Measurements from ENCODE around the gene ZNF670.

ZNF670 gene

DNA sequence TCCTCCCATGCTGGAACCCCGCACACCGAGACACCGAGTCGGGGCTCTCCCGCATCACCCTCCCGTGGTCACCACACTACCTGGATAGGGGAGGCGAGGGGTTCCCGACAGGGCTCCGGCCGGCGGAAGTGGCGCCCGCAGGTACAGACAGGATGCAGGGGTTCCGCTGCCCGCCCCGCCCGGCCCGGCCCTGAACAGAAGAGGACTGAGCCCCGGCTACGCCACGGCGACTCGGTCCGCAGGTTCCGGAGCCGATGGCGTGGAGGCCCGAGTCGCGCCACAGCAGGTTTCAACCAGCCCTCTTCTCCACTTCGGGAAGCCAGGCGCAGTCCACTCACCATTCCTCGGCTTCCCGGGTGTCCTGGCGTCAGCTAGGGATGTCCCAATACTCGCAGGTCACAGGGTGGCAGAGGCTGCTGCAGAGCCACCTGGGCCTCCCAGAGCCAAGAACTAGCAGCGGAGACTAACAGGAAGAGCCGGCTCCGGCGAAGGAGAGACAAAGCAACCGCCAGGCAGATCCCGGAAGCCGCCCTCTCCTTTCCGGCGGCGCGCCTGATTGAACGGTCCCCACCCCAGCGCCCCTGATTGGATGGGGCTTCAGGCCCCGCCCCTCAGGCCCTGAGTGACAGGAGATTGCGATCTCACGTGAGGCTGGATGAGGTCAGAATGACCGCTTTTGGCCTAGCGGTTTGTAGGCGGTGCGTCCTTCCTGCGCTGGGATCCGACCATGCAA, 25.4 kb upstream of the ZNF670 start, which contains the start of gene ZNF669:
ZNF669 (minus strand) TSS at position 498 of the 733 bp plus-strand sequence; CDS start at position 341, 157 bp downstream.
- peak; percentile 95 for DNase-seq

DNA sequence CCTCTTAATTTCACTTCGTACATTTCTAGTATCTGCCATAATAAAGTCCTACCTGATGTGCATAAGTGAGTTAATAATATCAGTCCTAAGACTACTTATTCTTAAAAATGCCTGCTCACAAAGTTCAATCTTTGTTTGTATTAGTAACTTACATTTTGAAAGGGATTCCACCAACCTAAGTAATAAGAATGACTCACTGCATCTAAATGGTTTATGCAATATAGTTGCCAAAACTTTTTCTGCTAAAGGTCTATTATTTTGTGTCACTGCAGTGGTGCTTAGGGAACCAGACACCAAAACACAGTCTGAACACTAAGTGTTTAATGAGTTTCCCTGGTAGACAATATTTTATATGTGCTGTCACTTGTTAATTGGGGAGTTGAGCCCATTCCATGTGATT, 23.8 kb upstream of the ZNF670 start:
- peak; percentile 7 for DNase-seq

DNA sequence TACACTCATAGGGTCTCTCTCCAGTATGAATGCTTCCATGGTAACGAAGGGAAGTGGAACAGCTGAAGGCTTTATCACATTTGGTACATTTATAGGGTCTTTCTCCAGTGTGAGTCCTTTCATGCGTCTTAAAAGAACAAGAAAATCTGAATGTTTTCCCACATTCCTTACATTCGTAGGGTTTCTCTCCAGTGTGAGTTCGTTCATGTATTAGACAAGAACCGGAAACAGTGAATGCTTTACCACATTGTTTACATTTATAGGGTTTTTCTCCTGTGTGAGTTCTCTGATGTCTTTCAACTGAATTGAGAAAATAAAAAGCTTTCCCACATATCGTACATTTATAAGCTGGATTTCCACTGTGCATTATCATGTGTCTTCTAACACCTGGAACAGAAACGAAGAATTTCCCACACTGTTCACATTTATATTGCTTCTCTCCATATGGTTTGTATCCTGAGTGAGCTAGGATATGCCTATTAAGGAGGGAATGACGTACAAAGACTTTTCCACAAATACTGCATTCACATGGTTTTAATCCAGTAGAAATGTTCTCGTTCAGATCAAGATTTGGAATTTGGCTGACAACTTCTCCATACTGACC, 22.2 kb upstream of the ZNF670 start:
- DNase-seq: no peak

DNA sequence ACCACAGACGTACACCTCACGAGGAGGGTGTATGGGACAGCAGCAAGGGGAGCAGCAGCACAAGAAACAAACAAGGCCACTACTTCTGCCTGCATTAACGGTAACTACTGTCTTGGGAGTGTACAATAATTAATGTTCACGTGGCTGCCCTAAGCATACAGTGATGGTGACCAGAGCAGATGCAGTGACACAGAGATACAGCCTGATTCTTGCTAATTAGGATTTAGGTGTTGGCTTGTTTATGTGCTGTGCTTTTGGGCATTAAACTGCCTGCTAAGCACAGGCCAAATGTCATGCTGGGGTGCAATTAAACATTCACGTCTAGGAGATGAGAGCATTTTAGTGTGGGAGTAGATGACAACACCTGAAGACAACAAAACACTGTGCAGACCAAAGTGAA, 18.3 kb upstream of the ZNF670 start:
- DNase-seq: no peak

DNA sequence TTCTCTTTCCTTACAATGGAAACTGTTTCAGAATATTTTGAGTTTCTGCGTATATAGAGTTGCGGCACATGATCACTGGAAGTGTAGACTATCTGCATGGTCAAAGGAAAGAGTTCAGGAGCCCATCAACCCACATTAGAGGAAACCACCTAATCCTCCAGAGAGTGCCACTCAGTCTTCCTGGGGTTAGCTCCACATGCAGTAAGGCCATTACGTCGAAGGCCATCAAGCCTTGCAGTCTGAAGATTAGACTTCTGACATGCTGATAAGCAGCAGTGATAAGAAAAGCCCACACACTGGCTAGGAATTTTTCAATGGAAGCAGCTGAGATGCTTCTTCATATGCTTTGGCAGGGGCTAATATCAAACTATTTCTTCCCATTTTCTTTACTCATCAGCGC, 17.9 kb upstream of the ZNF670 start:
- no peak for DNase-seq

DNA sequence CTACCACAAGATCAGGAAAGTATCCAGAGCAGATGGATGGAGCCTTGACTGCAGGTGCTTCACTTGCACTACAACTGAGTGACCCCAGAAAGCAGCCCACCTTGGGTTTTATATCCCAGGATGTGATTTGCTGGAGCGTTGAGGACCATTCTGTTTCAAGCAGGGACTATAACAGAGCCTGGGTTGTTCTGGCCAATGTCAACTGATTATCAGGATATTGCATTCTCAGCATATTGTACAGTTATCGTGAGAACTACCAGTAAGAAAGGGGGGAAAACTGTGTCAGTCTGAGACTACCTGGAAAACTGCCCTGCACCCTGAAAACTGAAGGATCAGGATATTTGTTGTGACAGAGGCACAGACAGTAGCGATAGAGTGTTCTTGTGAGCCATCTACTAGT, 17.5 kb upstream of the ZNF670 start:
- DNase-seq: no peak

DNA sequence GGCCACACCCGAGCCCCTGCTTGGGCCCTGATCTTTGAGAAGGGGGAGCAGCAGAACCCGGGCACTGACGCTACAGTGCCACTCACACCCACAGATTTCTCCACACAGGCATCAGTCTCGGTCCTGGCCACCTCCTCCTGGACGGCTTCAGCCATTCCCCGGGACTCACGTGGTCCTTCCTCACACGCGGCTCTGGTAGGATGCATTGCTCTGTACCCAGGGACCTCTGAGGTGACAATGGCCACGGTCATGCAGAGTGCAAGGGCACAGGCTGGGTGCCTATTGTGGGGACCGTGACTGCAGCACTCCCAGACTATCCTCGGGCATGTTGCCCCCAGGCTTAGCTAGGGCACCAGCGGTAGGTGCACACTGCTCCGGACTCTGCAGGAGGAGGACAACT, 11.8 kb upstream of the ZNF670 start:
- no peak for DNase-seq

DNA sequence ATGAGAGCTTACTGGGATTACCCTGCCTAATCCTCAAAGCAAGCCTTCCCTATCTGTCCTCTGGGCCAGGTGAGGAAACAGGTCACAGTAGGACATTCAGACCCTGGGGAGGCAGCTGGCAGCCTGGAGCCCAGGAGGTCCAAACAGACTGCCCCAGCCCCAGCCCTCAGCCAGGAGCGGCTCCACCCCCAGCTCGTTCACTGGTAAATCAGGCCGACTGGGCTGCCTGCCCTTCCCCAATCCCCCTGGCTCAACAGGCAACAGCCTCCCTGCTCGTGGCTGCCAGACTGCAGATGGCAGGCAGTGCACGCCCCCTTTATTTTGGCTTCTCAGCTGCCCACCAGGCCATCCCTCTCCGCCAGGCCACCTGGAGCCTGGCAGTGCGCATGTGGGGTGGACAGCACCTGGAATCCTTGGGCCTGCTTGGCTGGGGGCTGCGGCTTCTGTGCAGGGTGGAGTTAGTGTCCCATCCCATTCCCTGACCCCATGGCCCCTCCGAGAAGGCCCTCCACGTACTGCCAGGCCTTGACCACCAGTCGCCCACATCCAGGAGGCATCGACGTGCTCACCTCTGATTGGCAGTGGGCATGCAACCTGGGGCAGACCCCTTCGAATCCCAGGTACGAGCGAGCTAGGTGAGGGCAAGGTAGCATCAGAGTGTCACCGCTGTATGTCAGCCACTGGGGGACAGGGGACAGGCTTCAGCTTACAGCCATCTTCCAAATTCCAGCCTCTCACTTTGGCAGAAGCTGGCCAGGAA, 11.2 kb upstream of the ZNF670 start:
- no peak for DNase-seq

DNA sequence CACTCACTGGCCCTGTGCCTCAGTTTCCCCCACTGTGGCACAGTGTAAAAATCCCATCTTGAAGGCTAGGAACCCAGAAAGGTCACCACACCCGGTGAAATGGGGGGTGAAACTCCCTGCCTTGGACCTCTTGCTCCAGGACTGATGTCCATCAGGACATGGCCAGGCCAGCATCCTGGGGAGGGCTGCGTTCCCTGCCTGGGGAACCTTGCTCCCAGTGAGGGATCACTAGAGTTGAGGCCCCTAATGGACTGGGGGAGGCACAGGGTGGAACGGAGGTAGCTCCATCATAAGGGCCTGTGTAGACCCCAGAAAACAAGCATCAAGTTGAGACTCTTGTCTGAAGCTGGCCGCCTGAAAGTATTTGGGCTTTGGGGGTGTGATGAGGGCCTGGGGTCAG, 10.4 kb upstream of the ZNF670 start:
- DNase-seq: no peak

DNA sequence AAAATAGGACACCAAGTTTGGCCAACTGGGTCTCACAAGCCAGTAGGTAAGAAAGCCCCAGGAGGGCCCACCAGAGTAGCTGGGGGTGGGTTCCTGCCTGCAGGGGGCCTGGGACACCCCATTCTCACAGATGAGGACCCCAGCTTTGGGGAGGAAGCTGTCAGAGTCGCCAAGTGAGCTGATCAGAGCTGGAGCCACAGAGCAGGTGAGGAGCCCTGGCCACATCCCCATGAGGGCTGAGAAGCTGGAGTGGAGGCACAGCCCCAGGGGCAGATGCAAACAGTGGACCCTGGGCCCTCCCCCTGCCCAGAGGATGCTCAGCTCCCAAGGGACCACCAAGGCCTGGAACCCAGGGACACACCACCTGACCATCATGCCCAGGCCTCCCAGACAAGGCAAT, 8.6 kb upstream of the ZNF670 start:
- no peak for DNase-seq

DNA sequence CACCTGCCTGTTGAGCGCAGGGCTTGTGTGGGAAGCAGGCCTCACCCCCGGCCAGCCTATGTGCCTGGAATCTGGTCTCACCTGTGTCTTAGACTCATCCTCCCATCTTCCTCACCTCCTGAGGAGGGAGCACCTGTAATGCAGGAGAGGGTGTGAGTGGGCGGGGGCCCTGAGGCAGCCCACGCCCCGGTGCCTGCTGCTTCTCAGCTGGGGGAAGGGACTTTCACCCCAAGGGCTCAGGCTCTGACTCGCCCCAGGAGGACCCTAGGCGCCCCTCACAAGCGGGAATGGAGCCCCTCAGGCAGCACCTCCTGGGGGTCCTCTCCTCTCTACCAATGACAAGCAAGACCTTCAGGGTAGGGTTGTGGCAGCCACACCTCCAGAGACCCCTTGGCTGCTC, 6.7 kb upstream of the ZNF670 start:
- no peak for DNase-seq

DNA sequence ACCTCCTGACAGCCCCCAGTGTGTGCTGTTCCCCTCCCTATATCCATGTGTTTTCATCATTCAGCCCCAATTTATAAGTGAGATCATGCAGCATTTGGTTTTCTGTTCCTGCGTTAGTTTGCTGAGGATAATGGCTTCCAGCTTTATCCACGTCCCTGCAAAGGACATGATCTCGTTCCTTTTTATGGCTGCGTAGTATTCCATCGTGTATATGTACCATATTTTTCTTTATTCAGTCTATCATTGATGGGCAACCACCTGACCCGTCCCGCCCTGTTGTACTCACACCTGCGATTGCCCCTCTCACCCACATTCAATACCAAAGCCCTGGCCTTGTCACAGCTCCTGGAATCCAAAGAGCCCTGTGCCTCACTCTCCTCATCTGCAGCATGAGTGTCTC, 6.2 kb upstream of the ZNF670 start:
- DNase-seq: no peak

DNA sequence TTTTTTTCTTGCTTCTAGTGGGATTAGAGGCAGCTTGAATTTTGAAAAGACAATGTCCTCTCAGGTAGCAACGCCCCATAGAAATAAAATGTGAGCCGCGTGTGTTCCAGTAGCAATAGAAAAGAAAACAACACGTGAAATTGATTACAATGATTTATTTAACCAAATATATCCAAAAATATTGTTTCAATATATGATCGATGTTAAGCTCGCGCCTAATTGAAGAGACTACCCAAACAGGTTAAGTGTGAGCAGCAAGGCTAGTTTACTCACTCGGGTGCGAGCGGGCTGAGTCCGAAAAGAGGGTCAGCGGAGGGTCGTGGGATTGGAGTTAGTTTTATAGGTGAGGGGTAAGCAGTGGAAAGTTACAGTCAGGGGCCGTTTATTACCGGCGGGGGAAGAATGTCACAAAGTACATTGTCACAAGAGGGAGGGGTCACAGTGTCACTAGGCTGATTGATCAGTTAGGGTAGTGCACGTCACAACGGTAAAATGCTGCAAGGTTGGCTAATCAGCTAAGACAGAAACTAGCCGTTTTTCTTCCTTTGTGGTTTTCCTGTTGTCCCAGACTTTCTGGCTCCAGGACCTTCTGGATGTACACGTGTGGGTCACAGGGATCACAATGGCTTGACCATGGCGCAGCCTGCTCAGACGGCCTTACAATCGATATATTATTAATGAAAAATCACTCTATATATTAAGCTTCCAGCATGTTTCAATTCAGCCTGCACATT, 697 bp upstream of the ZNF670 start:
- no peak for DNase-seq

DNA sequence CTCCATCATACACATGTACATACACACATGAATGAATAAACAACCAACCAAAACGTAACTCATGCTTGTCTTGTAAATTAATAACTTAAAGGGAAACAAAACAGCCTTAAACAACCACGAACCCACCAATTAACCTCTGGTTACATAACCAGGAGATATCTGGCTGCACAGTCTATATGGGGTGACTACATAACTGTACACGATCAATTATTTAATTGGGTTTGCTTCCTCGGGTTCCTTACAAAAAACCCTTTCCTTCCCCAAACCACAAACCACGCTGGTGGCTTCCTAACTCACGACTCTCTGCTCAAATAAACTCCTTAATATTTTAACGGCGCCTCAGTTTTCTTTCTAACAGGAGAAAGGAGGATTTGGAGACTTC, 744 bp downstream of the ZNF670 start:
- DNase-seq: peak; percentile 3

DNA sequence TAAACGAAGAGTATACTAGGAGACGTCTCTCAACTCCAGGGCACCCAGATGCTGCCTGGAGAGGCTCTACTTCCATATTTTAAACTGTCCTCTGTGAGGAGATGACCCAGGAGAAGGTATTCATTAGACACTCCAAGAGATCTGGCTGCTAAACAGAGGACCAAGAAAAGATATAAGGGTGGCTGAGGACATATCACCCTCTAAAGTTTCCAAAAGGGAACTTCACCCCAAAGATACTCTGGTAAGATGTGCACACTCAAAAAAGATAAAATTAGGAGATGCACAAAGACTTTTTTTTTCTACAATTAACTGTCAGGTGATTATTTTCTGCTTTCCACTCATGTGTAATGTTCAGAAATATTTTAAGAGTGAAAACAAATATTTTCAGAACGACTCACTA, 1.4 kb downstream of the ZNF670 start:
- peak; percentile 21 for DNase-seq

DNA sequence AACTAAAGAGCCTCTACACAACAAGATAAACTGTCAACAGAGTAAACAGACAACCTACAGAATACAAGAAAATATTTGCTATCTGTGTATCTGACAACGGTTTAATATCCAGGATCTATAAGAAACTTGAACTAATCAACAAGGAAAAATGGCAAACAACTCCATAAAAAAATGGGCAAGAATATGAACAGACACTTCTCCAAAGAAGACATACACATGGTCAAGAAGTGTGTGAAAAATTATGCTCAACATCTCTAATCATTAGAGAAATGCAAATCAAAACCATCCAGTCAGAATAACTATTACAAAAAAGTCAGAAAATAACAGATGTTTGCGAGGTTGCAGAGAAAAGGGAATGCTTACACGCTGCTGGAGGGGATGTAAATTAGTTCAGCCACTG, 8.0 kb downstream of the ZNF670 start:
- no peak for DNase-seq

DNA sequence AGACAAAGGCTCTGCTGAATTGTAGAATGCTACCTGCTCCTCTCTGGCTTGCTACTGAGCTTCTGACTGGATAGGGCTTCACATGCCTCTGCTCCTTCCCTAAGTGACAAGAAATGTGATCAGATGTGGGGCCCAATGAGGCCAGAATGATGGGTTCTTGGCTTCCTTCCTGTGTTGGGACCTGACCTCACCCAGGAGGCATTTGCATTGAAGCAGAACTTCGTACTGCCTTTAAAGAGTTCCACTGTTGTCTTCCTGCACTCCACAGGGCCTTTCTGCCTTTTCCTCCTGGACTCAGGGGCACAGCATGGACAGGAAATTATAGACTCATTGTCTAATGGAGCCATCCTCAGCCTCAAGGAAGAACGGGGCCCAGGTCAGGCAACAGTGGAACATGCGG, 14.3 kb downstream of the ZNF670 start:
- DNase-seq: no peak

DNA sequence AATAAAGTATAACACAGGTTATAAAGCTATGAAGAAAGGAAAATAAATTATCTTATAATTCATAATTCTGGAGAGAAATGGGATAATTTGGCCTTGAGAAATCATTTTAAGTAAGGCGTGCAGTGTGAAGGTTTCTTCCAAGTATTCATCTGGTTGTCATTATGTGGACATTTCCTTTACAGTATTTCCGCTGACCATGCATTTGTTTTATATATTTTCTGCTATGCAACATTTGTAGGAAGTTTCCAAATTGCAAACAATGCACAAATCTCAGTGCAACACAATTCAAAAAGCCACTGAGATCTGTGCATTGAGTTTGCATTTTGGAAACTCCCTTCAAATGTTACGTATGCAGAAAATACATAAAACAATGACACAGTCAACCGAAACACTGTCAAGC, 17.8 kb downstream of the ZNF670 start:
- no peak for DNase-seq

DNA sequence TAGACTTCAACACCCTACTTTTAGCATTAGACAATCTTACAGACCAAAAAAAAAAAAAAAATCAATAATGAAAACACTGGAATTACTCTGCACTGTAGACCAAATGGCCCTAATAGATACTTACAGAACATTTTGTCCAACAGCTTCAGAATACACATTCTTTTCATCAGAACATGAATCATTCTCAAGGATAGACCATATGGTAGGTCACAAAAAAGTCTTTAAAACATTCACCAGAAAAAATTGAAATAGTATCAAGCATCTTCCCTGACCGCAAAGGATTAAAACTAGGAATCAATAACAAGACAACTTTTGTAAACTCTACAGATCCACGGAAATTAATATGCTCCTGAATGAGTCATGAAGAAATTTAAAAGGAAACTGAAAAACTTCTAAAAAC, 22.5 kb downstream of the ZNF670 start:
- DNase-seq: no peak

DNA sequence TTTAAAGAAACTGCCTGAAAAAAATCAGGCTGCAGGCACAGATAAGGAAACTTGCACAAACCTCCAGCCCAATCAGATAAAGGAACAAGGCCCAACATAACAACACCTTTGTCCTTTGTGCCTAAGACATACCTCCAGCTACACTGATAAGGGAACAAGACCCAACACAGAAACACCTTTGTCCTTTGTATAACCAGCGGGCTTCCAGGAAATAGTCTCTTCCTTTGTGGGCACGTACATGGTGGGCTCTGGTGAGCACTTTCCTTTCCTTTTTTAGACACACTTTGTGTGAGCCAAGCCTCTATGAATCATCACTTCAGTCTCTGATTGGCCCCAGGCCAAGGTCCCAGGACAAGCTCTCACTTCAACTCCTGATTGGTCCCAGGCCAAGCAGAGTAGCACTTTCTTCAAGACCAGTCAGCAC, 23.6 kb downstream of the ZNF670 start:
- peak; percentile 7 for DNase-seq

DNA sequence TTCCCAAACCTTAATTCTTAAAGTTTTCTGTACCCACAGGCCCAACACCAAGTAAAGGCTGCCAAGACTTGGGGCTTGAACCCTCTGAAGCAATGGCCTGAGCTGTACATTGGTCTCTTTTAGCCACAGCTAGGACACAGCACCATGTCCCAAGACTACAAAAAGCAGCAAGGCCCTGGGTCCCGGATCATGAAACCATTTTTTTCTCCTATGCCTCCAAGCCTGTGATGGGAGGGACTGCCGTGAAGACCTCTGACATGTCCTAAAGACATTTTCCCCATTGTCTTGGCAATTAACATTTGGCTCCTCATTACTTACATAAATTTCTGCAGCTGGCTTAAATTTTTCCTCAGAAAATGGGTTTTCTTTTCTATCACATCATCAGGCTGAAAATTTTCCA, 30.9 kb downstream of the ZNF670 start:
- DNase-seq: no peak

DNA sequence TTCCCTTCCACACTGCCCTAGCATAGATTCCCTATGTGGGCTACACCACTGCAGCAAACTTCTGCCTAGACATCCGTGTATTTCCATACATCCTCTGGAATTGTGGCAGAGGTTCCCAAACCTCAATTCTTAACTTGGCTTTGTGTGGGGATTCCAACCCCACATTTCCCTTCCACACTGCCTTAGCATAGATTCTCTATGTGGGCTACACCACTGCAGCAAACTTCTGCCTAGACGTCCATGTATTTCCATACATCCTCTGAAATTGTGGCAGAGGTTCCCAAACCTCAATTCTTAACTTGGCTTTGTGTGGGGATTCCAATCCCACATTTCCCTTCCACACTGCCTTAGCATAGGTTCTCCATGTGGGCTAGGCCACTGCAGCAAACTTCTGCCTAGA, 31.4 kb downstream of the ZNF670 start:
- DNase-seq: no peak

DNA sequence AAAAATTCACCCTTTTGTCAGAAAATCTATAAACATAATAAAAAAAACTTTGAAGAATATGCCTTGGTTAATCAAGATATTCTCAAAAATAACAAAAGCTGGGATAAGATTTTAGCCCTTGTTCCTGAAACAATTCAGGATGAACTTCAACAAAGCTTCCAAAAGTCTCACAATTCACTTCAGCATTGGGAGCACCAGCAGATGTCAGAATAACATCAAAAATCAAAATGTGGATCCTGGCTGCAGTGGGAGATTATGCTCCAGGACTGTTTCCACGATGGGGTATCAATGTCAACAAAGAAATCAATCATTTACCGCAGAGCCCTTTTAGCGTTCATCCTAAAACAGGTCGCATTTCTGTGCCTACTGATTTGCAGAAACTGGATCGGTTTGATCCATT, 35.2 kb downstream of the ZNF670 start:
- no peak for DNase-seq

All from fibroblast of upper back skin (primary cell).